HG03558 (cell line): ENCODE measurements around the gene CERCAM.
"Not testable (repeated sequence)": the region's sequence is repeated elsewhere in the genome, so short reads cannot be mapped to it uniquely, and the experiment has no call there.

Source experiments
- ATAC-seq: cut with Tn5 transposase; IDR thresholded peaks from one replicate; pipeline ENCODE4 v1.9.1; 2021; ENCODE audit warnings: moderate number of reproducible peaks; ENCODE audit not compliant: unreplicated experiment; ENCODE audit errors: extremely low read depth

CERCAM gene

DNA sequence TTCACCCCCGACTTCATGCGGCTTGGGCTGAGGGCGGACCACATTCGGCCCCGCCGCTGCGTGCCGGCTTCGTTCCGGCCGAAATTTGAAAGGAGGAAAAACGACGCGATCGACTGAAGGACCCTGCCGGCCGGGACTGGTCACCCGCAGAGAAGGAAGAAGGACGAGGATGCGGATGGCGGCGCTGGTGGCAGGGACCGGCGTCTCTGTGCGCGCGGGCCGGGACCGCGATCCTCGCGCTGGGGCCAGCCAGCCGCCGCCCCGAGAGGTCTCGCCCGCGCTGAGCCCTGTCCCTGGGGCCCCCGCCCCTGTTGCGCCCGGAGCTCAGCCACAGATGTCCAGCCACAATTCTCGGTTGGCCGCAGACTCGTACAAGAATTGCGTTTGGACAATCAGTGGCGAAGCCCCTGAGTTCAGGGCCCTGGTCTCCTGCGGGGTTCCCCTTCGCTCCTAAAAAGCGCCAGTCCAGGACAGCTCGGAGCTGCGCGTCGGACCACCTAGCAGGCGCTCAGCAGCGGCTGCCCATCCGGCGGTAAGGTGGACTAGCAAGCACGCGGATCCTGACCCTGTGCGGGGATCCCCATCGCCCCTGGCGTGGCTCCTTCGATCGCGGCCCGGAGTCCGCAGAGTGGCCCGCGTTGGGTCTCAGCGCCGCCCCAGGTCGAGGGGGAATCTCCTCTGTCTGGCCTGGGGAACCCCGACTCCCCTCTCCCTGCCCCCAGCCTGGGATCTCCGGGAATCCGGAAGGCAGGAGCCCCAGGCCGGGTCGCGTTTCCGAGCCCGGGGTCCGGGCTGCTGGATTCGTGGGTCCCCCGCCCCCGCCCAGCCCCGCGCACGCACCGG, 28.1 kb upstream of the CERCAM start:
- no peak for ATAC-seq

DNA sequence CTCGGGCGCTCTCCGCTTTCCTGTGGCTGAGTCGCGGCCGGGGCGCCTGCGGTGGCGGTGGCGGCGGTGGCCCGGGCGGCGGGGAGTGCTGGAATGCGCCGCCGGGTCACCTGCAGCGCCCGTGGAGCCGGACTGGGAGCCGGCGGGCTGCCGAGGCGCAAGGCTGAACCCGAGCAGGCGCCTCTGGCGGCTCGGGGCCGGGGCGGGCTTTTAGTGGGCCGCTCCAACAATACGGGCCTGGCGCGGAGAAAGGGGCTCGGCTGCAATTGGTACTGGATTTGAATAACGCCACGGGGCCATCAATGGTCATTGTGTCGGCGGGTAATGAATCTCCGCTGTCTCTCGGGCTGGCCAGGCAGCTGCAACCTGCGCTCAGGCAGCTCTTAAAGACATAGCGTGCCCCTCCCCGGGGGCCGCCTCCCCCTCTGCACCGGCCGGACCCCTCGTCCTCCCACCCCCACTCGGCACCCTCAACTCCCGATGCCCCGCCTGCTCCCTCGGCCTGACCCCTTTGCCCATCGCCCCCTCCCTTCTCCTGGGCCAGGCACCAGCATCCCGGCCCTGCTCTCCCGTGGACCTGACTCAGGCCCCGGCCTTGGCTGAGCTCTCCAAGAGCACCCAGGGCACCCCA, 27.4 kb upstream of the CERCAM start:
- ATAC-seq = no peak

DNA sequence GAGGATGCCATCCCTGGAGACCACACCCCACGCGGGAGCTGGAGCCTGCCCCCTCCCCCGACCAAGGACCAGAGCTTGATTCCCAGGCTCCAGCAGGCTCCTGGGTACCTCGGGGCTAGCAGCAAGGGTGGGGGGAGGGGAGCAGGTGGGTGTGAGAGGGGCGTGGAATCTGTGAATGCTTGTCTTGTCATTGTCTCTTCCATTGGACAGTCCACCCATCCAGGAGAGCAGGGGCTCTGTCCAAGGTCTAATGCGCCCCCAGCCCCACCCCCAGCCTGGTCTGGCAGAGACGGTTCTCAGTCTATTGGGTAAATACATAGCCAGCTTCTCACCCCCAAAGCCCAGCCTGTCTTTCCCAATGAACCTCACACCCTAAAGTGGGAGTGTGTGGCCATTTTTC, 26.7 kb upstream of the CERCAM start:
- no peak for ATAC-seq

GRCh38 chr9:128394379-128395168, 26.1 kb upstream of the CERCAM start:
- no peak for ATAC-seq

- no peak for ATAC-seq
Measured at GRCh38 chr9:128396970-128397613, 23.6 kb upstream of the CERCAM start.

- no peak for ATAC-seq
Measured at GRCh38 chr9:128397831-128398230, 22.8 kb upstream of the CERCAM start.

DNA sequence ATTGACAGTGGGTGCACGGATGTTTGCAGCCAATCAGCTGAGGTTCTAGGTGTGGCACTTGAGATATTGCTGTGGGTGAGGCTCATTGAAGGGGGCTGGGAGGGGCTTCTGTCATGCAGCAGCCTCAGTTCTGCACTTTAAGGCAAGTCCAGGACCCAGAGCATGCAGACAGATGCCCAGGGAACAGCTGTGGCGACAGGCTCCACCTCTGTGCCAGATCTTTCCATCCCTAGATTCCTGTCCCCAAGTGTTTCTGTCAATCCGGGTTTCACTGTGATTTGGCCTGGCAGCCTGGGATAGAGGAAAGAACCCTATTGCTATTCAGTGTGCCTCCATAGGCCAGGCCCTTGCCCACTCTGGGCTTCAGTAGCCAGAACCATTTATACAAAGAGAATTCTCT, 20.8 kb upstream of the CERCAM start:
- no peak for ATAC-seq

- no peak for ATAC-seq
Measured at GRCh38 chr9:128404560-128404959, 16.1 kb upstream of the CERCAM start.

GRCh38 chr9:128405077-128405779, 15.4 kb upstream of the CERCAM start:
- ATAC-seq = no peak

GRCh38 chr9:128405780-128406171, 14.9 kb upstream of the CERCAM start:
- ATAC-seq = no peak

DNA sequence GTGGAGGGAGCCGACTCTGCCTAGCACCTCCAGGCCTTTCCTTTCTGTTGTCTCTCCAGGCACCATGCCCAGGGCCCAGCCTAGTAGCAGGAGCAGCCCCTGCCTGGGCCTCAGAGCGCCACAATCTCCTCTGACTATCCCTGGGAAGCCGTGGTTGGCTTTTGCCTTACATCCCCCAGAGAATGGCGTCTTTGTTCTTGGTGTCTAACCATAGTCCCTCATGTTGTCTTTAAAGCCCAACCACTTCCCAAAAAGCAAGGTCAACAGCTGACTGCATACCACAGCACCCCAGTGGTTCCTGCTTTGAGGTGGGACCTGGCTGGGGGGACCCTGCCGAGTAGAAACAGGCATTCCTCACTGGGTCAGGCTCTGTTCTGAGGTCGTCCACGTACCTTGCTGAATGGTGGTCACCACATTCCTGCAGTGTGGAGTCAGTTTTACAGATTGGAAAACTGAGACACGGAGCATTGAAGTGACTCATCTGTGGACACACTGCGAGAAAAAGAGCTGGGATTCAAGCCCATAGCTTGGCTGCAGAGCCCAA, 13.7 kb upstream of the CERCAM start:
- ATAC-seq = no peak

DNA sequence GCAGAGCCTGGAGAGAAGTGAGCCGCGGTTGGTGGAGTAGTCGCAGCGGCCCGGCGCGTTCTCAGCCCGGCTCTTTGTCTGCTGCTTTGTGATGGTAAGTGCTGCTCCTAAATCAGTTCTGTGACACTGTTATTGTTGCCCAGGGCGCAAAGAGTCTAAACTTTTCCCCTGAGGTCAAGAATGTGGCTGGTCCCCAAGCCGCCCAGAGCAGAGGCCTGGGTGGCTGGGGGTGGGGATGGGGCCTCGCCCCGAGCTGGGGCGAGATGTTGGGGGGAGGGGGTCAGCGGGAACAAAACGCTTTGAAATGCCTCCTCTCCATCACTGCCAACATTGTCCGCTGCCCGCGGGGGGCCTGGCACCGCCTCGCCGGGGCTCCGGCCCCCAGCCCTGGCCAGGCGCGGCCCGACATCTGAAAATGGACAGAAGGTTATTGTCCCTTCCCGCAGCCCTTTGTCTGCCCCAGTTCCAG, 11.7 kb upstream of the CERCAM start:
- ATAC-seq = no peak

DNA sequence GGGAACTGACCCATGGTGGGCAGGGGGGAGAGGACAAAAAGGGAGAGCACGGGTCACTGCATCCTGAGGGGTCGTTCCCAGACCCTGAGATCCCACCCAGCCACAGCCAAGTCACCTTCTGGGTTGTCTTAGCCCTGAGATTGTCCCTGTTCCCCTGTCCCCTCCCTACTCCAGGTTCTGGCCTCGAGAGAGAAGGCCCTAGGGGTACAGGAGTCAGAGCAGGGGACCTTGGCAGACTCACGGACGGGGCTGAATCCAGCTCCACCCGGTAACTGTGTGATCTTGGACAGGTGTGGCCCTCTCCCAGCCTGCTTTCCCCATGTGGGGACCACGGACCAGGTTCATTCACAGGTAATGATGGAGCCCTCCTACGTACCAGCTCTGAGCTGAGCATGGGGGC, 11.2 kb upstream of the CERCAM start:
- no peak for ATAC-seq

DNA sequence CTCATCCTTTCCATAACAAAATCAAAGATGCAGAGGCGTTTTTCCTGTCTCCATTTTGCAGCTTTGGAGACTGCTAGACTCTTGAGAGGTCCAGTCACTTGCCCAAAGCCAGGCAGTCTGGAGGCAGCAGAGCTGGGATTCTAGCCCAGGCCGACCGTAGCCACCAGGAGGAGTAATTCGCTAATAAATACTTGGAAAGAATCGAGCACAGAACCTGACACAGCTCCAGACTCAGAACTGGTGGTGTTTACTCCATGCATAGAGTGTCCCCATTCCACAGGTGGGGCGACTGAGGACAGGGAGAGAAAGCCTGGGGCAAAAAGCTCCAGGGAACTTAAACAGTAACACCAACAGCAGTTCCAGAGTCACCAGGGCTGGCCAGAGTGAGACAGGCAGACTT, 10.7 kb upstream of the CERCAM start:
- ATAC-seq = no peak

DNA sequence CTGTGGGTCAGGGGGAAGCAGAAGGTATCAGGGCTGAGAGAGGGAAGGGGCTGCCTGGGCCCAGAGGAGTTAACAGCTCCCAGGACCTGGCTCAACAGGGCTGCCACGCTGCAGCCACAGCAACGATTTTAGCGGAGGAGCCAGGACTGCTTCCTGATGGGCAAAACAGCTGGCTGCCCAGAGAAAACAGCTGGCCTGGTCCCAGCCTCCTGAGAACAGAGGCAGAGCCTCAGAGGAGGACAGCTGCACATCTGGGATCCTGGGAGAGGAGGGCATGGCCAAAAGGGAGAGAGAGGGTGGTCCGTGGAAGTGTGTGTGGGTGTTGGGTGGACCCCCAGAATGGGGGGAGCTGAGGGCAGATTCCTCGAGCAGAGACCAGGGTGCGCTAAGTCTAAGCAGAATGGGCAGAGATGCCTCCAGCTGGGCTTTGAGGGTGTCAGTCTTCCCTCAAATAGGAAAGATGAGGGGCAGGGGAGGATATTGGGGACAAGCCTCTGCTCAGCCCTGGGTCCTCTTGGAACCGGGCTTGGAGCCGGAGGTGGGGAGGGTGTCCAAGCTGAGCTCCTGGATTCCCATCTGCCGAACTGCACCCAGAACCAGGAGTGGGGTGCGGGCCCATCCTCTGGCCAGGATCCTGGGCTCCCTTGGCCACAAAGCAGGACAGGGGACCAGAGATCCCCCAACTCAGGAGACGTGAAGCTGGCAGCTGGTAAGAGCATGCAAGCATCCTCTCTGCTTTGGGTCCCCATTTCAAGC, 9.1 kb upstream of the CERCAM start:
- ATAC-seq = no peak

DNA sequence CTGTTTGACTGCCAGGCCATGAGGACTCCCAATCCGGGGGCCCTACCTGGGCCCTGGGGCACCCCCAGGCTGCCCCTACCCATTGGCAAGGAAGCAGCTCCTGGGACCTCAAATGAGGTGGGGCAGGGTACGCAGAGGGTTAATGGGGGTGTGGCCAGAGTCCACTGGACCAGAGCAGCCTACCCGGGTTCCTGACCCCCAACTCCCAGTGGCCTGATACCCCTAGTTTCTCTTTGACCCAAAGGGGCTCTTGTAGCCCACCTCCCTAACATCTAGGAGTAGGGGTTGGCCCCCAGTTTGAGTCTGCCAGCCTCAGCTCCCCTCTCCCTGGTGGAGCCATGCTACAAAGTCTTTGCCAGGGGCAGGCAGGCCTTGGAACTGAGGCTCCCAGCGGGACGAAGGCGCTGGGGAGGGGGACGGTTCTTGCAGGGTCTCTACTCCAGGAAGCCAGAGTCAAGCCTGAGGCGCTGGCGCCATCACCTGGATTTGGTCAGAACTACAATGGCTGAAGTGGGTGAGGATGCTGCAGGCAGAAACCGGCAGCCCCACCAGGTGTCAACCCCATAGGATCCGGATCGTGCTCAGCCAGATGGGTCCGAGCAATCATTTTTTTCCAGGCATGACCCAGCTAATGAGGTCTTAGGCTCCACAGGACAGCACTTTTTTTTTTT, 8.4 kb upstream of the CERCAM start:
- ATAC-seq = no peak

DNA sequence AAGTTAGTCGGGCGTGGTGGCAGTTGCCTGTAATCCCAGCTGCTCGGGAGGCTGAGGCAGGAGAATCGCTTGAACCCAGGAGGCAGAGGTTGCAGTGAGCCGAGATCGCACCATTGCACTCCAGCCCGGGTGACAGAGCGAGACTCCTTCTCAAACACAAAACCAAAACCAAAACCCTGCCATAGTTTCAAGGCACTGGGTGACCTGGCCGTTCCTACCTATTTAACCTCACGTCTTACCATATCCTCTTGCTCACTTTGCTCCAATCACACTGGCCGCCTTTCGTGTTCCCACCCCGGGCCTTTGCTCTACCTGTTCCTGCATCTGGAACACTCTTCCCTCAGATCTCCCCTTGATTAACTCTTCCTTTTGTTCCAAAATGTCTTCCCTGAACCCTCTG, 6.9 kb upstream of the CERCAM start:
- ATAC-seq = not testable (repeated sequence)

DNA sequence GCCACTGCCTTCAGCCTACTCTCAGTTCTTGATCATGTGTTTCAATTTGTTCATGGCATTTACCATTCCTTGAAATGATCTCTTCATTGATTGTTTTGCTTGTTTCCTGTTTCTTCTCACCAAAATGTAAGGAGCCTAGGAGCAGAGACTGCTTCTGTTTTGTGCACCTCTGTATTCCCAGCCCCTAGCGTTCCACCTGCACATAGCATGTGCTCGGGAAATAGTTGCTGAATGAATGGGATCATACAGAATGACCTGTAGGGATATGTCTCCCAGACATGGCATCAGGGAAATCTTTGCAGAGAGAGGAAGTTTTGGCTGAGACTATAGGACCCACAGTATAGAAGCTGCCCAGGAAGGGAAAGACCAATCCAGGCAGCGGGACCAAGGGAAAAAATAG, 6.2 kb upstream of the CERCAM start:
- ATAC-seq = no peak
